GM21447 (cell line): Measurements from ENCODE around the gene FMNL2.

Source experiments
- ATAC-seq: cut with Tn5 transposase; IDR thresholded peaks from one replicate; pipeline ENCODE4 v1.9.1; 2021; ENCODE audit not compliant: unreplicated experiment

FMNL2 gene

GRCh38 chr2:152337511-152337903 lies 2.5 kb downstream of the FMNL2 start:
- no peak for ATAC-seq

GRCh38 chr2:152339556-152340286 lies 4.7 kb downstream of the FMNL2 start:
- no peak for ATAC-seq

- ATAC-seq: no peak
Measured at GRCh38 chr2:152342259-152343046, 7.5 kb downstream of the FMNL2 start.

GRCh38 chr2:152343426-152343825 lies 8.5 kb downstream of the FMNL2 start:
- no peak for ATAC-seq

- ATAC-seq: no peak
Measured at GRCh38 chr2:152344579-152345195, 9.7 kb downstream of the FMNL2 start.

GRCh38 chr2:152347076-152347475 lies 12.1 kb downstream of the FMNL2 start:
- no peak for ATAC-seq

GRCh38 chr2:152348388-152348787 lies 13.4 kb downstream of the FMNL2 start:
- ATAC-seq: no peak

- ATAC-seq: no peak
Measured at GRCh38 chr2:152349416-152349815, 14.4 kb downstream of the FMNL2 start.

- ATAC-seq: no peak
Measured at GRCh38 chr2:152350155-152350679, 15.2 kb downstream of the FMNL2 start.

GRCh38 chr2:152352616-152353015 lies 17.6 kb downstream of the FMNL2 start:
- ATAC-seq: no peak

- no peak for ATAC-seq
Measured at GRCh38 chr2:152353364-152353763, 18.4 kb downstream of the FMNL2 start.

GRCh38 chr2:152354069-152354755 lies 19.2 kb downstream of the FMNL2 start:
- ATAC-seq: no peak

- no peak for ATAC-seq
Measured at GRCh38 chr2:152354909-152355308, 19.9 kb downstream of the FMNL2 start.

GRCh38 chr2:152355409-152355831 lies 20.4 kb downstream of the FMNL2 start:
- ATAC-seq: no peak

GRCh38 chr2:152359573-152360363 lies 24.8 kb downstream of the FMNL2 start:
- no peak for ATAC-seq

GRCh38 chr2:152363936-152364335 lies 29.0 kb downstream of the FMNL2 start:
- no peak for ATAC-seq

- peak; percentile 97 for ATAC-seq
Measured at GRCh38 chr2:152367547-152368390, 32.8 kb downstream of the FMNL2 start.

GRCh38 chr2:152369176-152369860 lies 34.3 kb downstream of the FMNL2 start:
- no peak for ATAC-seq

- no peak for ATAC-seq
Measured at GRCh38 chr2:152370783-152371182, 35.8 kb downstream of the FMNL2 start.
